Activated CD4-positive, alpha-beta T cell treated with anti-CD3 and anti-CD28 coated beads for 36 hours (primary cell): ENCODE data around the gene PCK1. TPM values are rescaled to one million over a fixed set of nuclear protein-coding genes. Genes with fewer than 3 reads are reported as not detected.

Experiments used
- ATAC-seq: fragments of 200-7000 bp; cut with Tn5 transposase; one replicate; pipeline ENCODE4 v1.10.0; 2021; ENCODE audit warnings: mild to moderate bottlenecking, moderate library complexity
- CTCF ChIA-PET: fragments of 350-600 bp; sonication (Branson Sonifier 250); formaldehyde crosslinking; loops from one replicate; lab custom pipeline; 2021; ENCODE audit warnings: antibody characterized with exemption; lab: Charles Lee
- POLR2A ChIA-PET: fragments of 350-600 bp; sonication (Branson Sonifier 250); formaldehyde crosslinking; loops from one replicate; lab custom pipeline; 2021; ENCODE audit warnings: antibody characterized with exemption, inconsistent platforms; lab: Charles Lee
- DNase-seq: peaks from one replicate; pipeline ENCODE4 v3.0.0-alpha.2; 2020
- H3K27ac Mint-ChIP-seq: one replicate; pipeline ENCODE4 v1.8.0; 2021; ENCODE audit warnings: mixed read lengths
- H3K27me3 Mint-ChIP-seq: one replicate; pipeline ENCODE4 v1.8.0; 2021; ENCODE audit warnings: mixed read lengths
- H3K36me3 Mint-ChIP-seq: one replicate; pipeline ENCODE4 v1.8.0; 2021; ENCODE audit warnings: low read depth, mixed read lengths
- H3K4me1 Mint-ChIP-seq: one replicate; pipeline ENCODE4 v1.8.0; 2021; ENCODE audit warnings: mixed read lengths
- H3K4me3 Mint-ChIP-seq: one replicate; pipeline ENCODE4 v1.8.0; 2021; ENCODE audit warnings: mild to moderate bottlenecking, moderate library complexity, mixed read lengths
- H3K9me3 Mint-ChIP-seq: one replicate; pipeline ENCODE4 v1.8.0; 2021; ENCODE audit warnings: low read depth, mixed read lengths
- intact Hi-C, 2 experiments: fragments of 100-400 bp; cut with DNase I in 1 of 2; cut with micrococcal nuclease in 1 of 2; formaldehyde crosslinking; loops; one replicate each; pipeline versions ENCODE4 v1.14.2 to v1.15.1; 2022 to 2024; cut with DNase I, micrococcal nuclease
- total RNA-seq, 2 experiments: library from RNA; stranded (reverse); gene quantifications; one replicate each; pipeline ENCODE4 v1.2.3, GENCODE V29; 2021

Gene PCK1
- total RNA-seq, 2 experiments from 2014 or later = not detected

DNA sequence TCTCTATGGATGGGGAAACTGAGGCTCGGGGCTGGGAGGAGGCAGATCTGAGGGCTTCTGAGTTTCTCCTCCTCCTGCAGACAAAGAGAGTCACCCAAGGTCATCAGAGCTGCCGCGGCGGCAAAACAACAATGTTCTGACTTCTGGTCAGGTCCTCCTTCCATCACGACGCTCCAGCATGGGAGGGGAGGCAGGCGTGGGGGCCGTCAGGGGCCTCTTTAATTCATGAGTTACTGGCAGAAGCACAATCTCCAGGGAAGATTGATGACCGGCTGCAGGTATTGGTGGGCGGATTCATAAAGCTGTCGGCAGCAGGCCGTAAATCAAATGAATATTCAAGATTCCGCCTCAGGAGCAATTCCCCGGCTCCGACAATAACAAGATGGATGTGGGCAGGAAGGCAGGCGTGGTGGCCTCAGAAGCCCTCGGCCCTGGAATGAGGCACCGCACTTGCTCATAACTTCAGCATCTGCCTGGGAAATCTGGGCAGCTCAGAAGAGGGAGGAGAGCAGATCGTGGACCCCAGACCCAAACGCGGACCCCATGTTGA, 19.1 kb downstream of the PCK1 start:
- Mint-ChIP-seq H3K4me3 (no peak overlapping the region), H3K27ac (no peak overlapping the region), H3K27me3 (peaks cover 41% of the 10 kb centered on the region), H3K4me1 (no peaks in the 10 kb centered on the region), H3K36me3 (no peaks in the 10 kb centered on the region), H3K9me3 (no peaks in the 10 kb centered on the region)
- POLR2A ChIA-PET = no interaction called here
- CTCF ChIA-PET = no interaction called here
- intact Hi-C loops = no loop called here
- DNase-seq (no peak), ATAC-seq (no peak)

DNA sequence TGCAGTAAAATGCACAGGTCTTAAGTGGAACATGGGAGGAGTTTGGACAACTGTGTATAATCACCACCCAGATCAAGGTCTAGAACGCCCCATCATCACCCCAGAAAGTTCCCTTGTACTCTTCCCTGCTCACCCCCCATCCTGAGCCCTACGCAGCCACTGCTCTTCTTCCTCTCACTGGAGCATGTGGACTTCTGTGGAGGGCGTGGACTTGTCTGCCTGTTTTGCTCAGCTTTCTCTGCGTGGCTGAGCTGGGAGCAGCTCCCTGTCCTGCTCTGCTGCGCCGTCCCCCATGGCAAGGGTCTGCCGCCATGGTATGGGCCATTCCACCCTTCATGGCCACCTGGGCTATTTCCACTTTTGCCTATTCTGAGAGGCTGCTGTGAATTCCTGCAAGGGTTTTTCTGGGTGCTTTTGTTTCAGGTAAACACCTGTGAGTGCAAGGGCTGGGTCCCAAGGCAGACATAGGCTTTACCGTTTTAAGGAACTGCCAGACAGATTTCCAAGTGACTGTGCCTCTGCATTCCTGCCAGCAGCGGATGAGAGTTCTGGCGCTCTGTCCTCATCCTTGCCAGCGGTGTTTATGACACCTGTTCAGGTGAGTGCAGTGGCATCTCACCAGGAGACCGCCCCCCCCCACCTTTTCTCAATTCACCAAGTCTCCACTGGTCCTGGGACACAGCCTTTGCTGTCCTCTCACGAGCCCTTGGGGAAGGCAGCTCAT, 19.7 kb downstream of the PCK1 start:
- H3K36me3 Mint-ChIP-seq = no peaks in the 10 kb centered on the region
- intact Hi-C loops = no loop called here
- H3K9me3 Mint-ChIP-seq = no peaks in the 10 kb centered on the region
- H3K4me3 Mint-ChIP-seq = no peak overlapping the region
- DNase-seq (no peak), ATAC-seq (no peak)
- ChIA-PET CTCF (interaction anchor here (0.5 kb wide), 1 partner anchor 16 kb away, joined by 3 read pairs; no protein-coding TSS in a partner anchor), POLR2A (no interaction called here)
- H3K4me1 Mint-ChIP-seq = no peaks in the 10 kb centered on the region
- no peak overlapping the region for H3K27ac Mint-ChIP-seq
- H3K27me3 Mint-ChIP-seq = peaks cover 45% of the 10 kb centered on the region

DNA sequence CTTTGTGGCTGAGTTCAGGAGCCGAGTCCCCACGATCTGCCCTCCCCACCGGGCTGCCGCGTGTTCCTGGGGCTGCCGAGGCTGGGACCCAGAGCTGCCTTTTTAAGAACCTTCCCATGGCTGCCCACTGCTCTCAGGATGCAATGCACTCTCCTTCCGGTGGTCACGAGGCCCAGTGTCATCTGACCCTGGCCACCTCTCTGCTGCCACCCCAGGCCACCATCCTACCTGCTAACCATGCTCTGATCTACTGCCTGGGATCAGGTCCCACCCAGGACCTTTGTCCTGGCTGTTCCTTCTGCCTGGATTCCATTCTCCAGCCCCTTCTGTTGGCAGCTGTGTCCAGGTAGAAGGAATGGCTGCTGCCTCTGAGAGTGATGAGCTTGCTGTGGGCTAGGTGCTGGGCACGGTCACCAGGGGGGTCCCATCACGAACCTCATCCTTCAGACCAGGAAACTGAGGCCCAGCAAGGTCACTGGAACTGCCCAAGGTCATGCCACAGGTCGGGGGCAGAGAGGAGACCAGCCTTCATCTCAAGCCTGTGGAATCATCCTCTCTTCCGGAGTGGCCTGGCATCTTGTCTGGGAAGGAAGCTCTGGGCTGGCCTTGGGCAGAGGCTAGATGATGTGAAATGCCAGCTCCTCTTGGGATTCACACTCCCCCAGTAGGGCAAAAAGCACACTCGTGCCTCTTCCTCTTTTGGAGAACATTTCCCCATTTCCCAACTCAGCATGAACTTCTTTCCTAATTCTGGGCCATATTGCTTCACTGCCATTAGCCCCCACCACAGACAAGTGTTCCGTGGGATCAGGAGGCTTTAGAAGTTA, 20.5 kb downstream of the PCK1 start:
- no peaks in the 10 kb centered on the region for H3K36me3 Mint-ChIP-seq
- H3K4me3 Mint-ChIP-seq = no peak overlapping the region
- CTCF ChIA-PET = interaction anchor here (0.5 to 0.6 kb wide), 2 partner anchors 17 to 431 kb away, joined by 3 read pairs; no protein-coding TSS in a partner anchor
- H3K27me3 Mint-ChIP-seq = peaks cover 47% of the 10 kb centered on the region
- intact Hi-C loops = no loop called here
- H3K4me1 Mint-ChIP-seq = no peaks in the 10 kb centered on the region
- no peak for ATAC-seq
- no peaks in the 10 kb centered on the region for H3K9me3 Mint-ChIP-seq
- no peak overlapping the region for H3K27ac Mint-ChIP-seq
- POLR2A ChIA-PET = no interaction called here
- DNase-seq = no peak

DNA sequence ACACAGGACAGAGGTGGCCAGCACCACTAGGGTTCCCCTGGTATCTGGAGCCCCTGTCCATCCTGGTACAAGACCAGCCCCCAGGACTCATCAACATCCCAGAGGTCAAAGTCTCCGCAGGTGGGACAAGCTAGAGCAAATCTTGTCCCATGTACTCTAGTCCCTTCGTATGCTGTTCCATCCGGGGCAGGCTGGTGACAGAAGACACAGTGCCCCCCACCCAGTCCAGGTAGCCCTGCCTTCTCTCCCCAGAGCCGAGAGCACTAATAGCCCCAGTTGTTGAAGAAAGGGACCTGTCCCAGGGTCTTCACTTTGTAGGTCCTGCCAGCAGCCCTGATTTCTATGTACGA, 21.1 kb downstream of the PCK1 start:
- ChIA-PET POLR2A (no interaction called here), CTCF (interaction anchor here (0.6 to 1.0 kb wide), 2 partner anchors 14 to 430 kb away, joined by 3 read pairs; no protein-coding TSS in a partner anchor)
- ATAC-seq = no peak
- no peak for DNase-seq
- intact Hi-C loops = no loop called here
- Mint-ChIP-seq H3K4me3 (no peak overlapping the region), H3K4me1 (no peaks in the 10 kb centered on the region), H3K36me3 (no peaks in the 10 kb centered on the region), H3K9me3 (no peaks in the 10 kb centered on the region), H3K27me3 (peaks cover 47% of the 10 kb centered on the region), H3K27ac (no peak overlapping the region)

DNA sequence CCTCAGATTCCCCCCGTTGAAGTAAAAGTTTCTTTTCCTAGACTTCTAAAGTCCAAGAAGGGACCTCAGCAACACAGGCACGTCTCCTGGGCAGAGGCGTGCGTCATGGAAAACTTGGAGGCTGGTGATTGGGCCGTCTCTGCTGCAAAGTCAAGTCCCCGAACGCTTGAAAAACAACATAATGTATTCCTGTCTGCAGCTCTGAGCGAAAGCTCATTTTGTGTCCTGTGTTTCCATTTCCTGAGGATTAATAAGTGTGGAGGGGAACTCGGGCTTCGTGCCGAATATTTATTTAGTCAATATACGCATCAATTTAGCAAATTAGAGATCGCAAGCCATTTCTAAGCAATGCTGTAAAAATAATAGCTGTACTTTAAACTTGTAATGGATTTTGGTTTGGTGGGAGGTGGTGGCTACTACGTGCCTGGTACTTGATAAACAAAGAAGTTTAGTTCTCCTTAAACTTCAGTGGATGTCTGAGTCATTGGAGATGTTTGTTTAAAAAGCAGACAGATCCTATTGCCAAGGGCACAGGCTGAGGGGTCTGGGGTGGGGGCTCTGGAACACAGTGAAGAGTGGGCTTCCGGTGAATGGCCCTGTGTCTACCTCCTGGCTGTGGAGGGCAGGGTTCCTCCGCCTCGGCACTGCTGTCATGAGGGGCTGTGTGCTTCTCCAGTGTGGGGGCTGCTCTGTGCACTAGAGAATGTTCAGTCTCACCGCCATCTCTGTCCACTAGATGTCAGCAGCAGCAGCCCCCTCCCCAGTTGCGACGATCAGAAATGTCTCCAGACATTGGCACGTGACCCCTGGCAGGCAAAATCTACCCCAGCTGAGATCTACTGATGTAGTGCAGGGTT, 21.8 kb downstream of the PCK1 start:
- no peak overlapping the region for H3K27ac Mint-ChIP-seq
- H3K9me3 Mint-ChIP-seq = no peaks in the 10 kb centered on the region
- ChIA-PET POLR2A (no interaction called here), CTCF (interaction anchor here (0.8 to 1.2 kb wide), 3 partner anchors 14 to 97 kb away, joined by 3 read pairs; no protein-coding TSS in a partner anchor)
- no peaks in the 10 kb centered on the region for H3K36me3 Mint-ChIP-seq
- no peak overlapping the region for H3K4me3 Mint-ChIP-seq
- H3K4me1 Mint-ChIP-seq = no peaks in the 10 kb centered on the region
- DNase-seq (no peak), ATAC-seq (no peak)
- intact Hi-C loops = no loop called here
- H3K27me3 Mint-ChIP-seq = peaks cover 49% of the 10 kb centered on the region

DNA sequence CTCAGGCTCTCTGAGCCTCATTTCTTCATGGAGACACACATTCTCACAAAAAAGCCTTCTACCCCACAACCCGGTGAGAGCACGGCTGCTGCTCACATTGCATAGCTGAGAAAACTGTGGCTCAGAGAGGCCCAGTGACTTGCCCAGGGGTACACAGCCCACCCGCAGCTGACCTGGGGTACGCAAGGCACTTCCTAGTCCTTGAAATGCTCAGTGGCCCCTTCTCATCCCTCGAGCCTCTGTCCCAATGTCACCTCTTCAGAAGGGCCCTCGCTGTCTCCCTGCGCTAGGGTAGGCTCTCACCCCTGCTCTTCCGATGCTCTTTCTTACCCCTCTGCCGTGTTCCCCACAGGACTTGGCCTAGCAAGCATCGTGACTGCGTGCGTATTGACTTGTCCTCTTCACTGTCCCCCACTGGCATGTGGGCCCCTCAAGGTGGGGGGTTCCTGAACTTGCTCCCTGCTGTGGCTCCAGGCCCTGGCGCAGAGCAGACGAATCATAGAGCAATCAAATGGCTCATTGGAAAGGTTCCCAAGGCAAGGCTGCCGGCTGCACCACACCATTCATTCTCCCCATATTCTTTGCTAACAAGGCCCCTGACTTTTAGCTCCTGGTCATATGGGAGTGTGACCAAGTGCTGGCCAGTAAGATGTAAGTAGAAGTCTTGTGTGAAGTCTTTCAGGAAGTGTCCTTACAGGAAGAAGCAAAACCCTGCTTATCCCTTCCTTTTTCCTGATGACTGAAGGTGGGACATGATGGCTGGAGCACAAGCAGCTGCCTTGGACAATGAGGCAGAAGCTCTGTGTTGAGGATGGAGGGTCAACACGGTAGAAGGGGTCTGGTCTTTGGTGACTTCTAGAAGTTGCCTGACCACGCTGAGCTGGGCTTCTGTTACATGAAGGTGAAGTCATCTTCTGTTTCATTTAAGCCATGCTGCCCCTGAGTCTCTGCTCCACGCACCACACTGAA, 22.7 kb downstream of the PCK1 start:
- peaks cover 49% of the 10 kb centered on the region for H3K27me3 Mint-ChIP-seq
- ATAC-seq = no peak
- POLR2A ChIA-PET = no interaction called here

DNA sequence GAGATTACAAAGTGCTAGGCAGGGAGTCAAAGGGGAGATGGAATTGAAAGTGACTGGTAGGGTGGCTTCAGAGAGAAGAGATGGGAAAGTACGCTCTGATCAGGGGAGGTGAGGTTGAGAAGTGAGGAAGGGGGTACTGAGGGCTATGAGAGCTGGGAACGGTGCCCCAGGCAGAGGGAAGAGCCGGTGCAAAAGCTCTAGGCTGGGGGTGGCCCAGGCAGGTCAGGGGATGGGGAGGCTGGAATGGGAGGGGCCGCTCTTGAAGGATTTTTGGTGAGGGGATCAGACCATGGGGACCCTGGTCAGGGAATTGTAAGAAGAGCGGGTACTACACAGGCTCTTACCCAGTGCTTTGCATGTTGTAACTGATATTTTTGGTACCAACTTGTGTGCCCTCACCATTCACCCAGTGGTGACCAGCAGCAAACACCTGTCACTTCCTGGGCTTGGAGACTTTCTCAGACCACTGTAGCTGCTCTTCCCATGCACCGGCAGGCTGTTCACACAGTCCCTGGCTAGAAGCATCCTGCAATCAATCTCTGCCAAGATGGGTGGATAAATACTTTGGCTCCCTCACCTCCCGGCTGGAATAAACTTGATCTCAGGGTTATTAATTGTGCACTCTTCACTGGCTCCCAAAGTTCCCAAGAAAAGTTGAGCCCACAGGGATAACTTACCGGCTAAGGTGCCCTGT, 24.0 kb downstream of the PCK1 start:
- Mint-ChIP-seq H3K27me3 (peaks cover 43% of the 10 kb centered on the region), H3K9me3 (peaks cover 3% of the 10 kb centered on the region), H3K4me3 (no peak overlapping the region), H3K4me1 (no peaks in the 10 kb centered on the region), H3K36me3 (no peaks in the 10 kb centered on the region), H3K27ac (no peak overlapping the region)
- ChIA-PET CTCF (interaction anchor here (0.7 to 1.9 kb wide), 2 partner anchors 10 to 64 kb away, joined by 3 to 14 read pairs; no protein-coding TSS in a partner anchor), POLR2A (no interaction called here)
- ATAC-seq (no peak), DNase-seq (no peak)
- intact Hi-C loops = no loop called here

More for the DNA sequence above, 22.7 kb downstream of the PCK1 start:
- no peaks in the 10 kb centered on the region for H3K36me3 Mint-ChIP-seq
- DNase-seq = no peak
- H3K4me1 Mint-ChIP-seq = no peaks in the 10 kb centered on the region
- peaks cover 3% of the 10 kb centered on the region for H3K9me3 Mint-ChIP-seq
- intact Hi-C loops = no loop called here
- no peak overlapping the region for H3K4me3 Mint-ChIP-seq
- CTCF ChIA-PET = interaction anchor here (0.6 to 1.9 kb wide), 4 partner anchors 12 to 96 kb away, joined by 3 to 14 read pairs (median 3); no protein-coding TSS in a partner anchor
- no peak overlapping the region for H3K27ac Mint-ChIP-seq

DNA sequence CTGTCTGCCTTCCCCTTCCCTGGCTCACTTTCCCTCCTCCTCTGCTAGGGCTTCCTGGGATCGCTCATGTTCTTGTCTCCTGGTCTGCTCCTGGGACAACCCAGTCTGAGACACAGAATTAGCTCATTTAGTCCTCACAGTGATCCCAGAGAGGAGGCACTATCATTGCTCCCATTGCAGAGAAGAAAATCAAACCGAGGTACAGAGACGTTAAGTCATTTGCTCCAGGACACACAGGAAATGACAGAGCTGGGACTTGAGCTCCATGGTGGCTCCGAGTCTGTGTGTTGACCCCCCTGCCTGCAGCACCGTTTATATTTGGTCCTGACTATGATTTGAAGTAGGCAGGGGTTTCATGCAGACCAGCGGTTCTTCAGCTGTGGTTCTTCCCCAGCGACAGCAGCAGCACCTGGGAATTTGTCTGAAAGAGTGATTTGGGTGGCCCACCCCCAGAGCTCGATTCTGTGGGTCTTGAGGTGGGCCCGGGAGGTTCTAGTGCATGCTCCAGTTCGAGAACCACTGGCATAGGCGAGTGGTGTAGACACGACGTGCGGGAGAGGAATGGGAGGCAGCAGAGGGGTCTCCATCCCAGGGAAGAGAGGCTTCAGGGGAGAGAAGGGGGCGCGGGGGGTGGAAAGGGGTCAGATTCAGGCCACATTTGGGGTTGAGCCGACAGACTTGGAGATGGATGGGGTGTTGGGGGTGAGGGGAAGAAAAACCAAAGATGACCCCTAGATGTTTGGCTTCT, 24.7 kb downstream of the PCK1 start:
- Mint-ChIP-seq H3K4me3 (no peak overlapping the region), H3K9me3 (peaks cover 3% of the 10 kb centered on the region), H3K4me1 (no peaks in the 10 kb centered on the region), H3K27ac (no peak overlapping the region), H3K36me3 (no peaks in the 10 kb centered on the region), H3K27me3 (peaks cover 36% of the 10 kb centered on the region)
- intact Hi-C loops = no loop called here
- DNase-seq = no peak
- ChIA-PET CTCF (interaction anchor here (0.7 kb wide), 1 partner anchor 65 kb away, joined by 3 read pairs; no protein-coding TSS in a partner anchor), POLR2A (no interaction called here)
- no peak for ATAC-seq

DNA sequence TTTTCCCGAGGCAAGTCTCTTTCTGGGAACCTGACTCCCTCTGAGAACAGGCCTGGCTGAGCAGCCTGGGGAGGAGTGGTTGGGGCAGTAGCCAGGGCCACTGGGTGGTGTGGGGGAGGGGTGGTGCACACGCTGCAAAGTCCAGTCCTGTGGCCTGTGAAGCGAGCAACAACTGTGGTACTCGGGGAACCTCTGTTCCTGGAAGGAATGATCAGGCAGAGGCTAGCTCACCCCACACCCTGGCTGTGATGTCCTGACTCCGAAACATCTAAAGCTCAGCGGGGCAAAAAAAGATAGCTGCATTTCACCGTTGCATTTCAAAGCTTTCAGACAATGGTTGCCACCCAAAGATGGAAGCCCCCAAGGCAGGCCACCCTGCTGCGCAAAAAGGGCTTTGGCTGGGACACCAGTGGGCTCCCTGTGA, 25.5 kb downstream of the PCK1 start:
- ATAC-seq (no peak), DNase-seq (no peak)
- Mint-ChIP-seq H3K27me3 (peaks cover 30% of the 10 kb centered on the region), H3K9me3 (peaks cover 3% of the 10 kb centered on the region), H3K4me1 (no peaks in the 10 kb centered on the region), H3K4me3 (no peak overlapping the region), H3K36me3 (no peaks in the 10 kb centered on the region), H3K27ac (no peak overlapping the region)
- intact Hi-C loops = no loop called here
- ChIA-PET POLR2A (no interaction called here), CTCF (no interaction called here)
